IPS-20b (cell line): ENCODE measurements around the gene AATK.
"Not testable (repeated sequence)": the region's sequence is repeated elsewhere in the genome, so short reads cannot be mapped to it uniquely, and the experiment has no call there.

Experiments used
- H3K27ac ChIP-seq: one replicate; pipeline ENCODE4 v1.5.1; 2013; ENCODE audit warnings: low read length
- H3K27me3 ChIP-seq: 2 replicates; pipeline ENCODE4 v1.6.1; 2013; ENCODE audit warnings: mild to moderate bottlenecking, low read length, inconsistent platforms; ENCODE audit not compliant: insufficient read depth
- H3K36me3 ChIP-seq: 2 replicates; pipeline ENCODE4 v1.6.1; 2013; ENCODE audit warnings: low read depth, mild to moderate bottlenecking, inconsistent platforms, low read length, moderate library complexity; ENCODE audit not compliant: insufficient read depth
- H3K4me1 ChIP-seq: 2 replicates; pipeline ENCODE4 v1.6.1; 2013; ENCODE audit warnings: mild to moderate bottlenecking, control low read depth, inconsistent platforms, low read length, moderate library complexity; ENCODE audit not compliant: insufficient read depth
- H3K4me3 ChIP-seq: 2 replicates; pipeline ENCODE4 v1.5.1; 2013; ENCODE audit warnings: mild to moderate bottlenecking, low read length, inconsistent platforms
- H3K9ac ChIP-seq: 2 replicates; pipeline ENCODE4 v1.6.1; 2013; ENCODE audit warnings: low read depth, mild to moderate bottlenecking, inconsistent platforms, low read length, moderate library complexity
- H3K9me3 ChIP-seq: 2 replicates; pipeline ENCODE4 v1.6.1; 2013; ENCODE audit warnings: mild to moderate bottlenecking, low read depth, low read length, inconsistent platforms; ENCODE audit not compliant: insufficient read depth

The AATK gene

GRCh38 chr17:81157848-81158687 is 8.0 kb downstream of the AATK start:
- H3K9me3 ChIP-seq = no peaks in the 10 kb centered on the region
- H3K27me3 ChIP-seq = no peaks in the 10 kb centered on the region
- no peaks in the 10 kb centered on the region for H3K4me1 ChIP-seq
- no peak overlapping the region for H3K4me3 ChIP-seq
- H3K9ac ChIP-seq = no peak overlapping the region
- no peaks in the 10 kb centered on the region for H3K36me3 ChIP-seq
- no peak overlapping the region for H3K27ac ChIP-seq

- no peak overlapping the region for H3K4me3 ChIP-seq
- no peaks in the 10 kb centered on the region for H3K27me3 ChIP-seq
- no peak overlapping the region for H3K27ac ChIP-seq
- H3K9ac ChIP-seq = no peak overlapping the region
- no peaks in the 10 kb centered on the region for H3K4me1 ChIP-seq
- H3K36me3 ChIP-seq = no peaks in the 10 kb centered on the region
- no peaks in the 10 kb centered on the region for H3K9me3 ChIP-seq
These were observed 8.9 kb downstream of the AATK start for GRCh38 chr17:81156866-81157805.

GRCh38 chr17:81154961-81155360 is 11.1 kb downstream of the AATK start:
- Histone ChIP-seq H3K36me3 (no peaks in the 10 kb centered on the region), H3K4me1 (no peaks in the 10 kb centered on the region), H3K27me3 (no peaks in the 10 kb centered on the region), H3K9ac (no peak overlapping the region), H3K9me3 (no peaks in the 10 kb centered on the region), H3K4me3 (no peak overlapping the region), H3K27ac (no peak overlapping the region)

- not testable (repeated sequence) for H3K27ac ChIP-seq, H3K9me3 ChIP-seq, H3K4me1 ChIP-seq, H3K27me3 ChIP-seq, H3K36me3 ChIP-seq, H3K9ac ChIP-seq, H3K4me3 ChIP-seq
These were observed 12.0 kb downstream of the AATK start for GRCh38 chr17:81154016-81154415.

- Histone ChIP-seq H3K27ac (no peak overlapping the region), H3K4me3 (no peak overlapping the region), H3K36me3 (no peaks in the 10 kb centered on the region), H3K9ac (no peak overlapping the region), H3K27me3 (no peaks in the 10 kb centered on the region), H3K9me3 (no peaks in the 10 kb centered on the region), H3K4me1 (no peaks in the 10 kb centered on the region)
These were observed 12.6 kb downstream of the AATK start for GRCh38 chr17:81153340-81153803.

- H3K27me3 ChIP-seq = no peaks in the 10 kb centered on the region
- H3K36me3 ChIP-seq = no peaks in the 10 kb centered on the region
- no peak overlapping the region for H3K4me3 ChIP-seq
- H3K4me1 ChIP-seq = no peaks in the 10 kb centered on the region
- H3K9me3 ChIP-seq = no peaks in the 10 kb centered on the region
- H3K9ac ChIP-seq = no peak overlapping the region
- no peak overlapping the region for H3K27ac ChIP-seq
These were observed 13.7 kb downstream of the AATK start for GRCh38 chr17:81152288-81152828.

- H3K9me3 ChIP-seq = no peaks in the 10 kb centered on the region
- H3K27me3 ChIP-seq = no peaks in the 10 kb centered on the region
- no peaks in the 10 kb centered on the region for H3K36me3 ChIP-seq
- no peak overlapping the region for H3K27ac ChIP-seq
- H3K4me1 ChIP-seq = no peaks in the 10 kb centered on the region
- no peak overlapping the region for H3K9ac ChIP-seq
- no peak overlapping the region for H3K4me3 ChIP-seq
These were observed 14.7 kb downstream of the AATK start for GRCh38 chr17:81151278-81151677.

- Histone ChIP-seq H3K36me3 (no peaks in the 10 kb centered on the region), H3K4me3 (no peak overlapping the region), H3K4me1 (no peaks in the 10 kb centered on the region), H3K27ac (no peak overlapping the region), H3K9me3 (no peaks in the 10 kb centered on the region), H3K27me3 (no peaks in the 10 kb centered on the region), H3K9ac (no peak overlapping the region)
These were observed 15.5 kb downstream of the AATK start for GRCh38 chr17:81150377-81151077.

GRCh38 chr17:81148986-81149533 is 17.0 kb downstream of the AATK start:
- no peaks in the 10 kb centered on the region for H3K36me3 ChIP-seq
- no peak overlapping the region for H3K4me3 ChIP-seq
- no peak overlapping the region for H3K9ac ChIP-seq
- H3K27me3 ChIP-seq = no peaks in the 10 kb centered on the region
- no peaks in the 10 kb centered on the region for H3K4me1 ChIP-seq
- no peaks in the 10 kb centered on the region for H3K9me3 ChIP-seq
- no peak overlapping the region for H3K27ac ChIP-seq

GRCh38 chr17:81148571-81148970 is 17.4 kb downstream of the AATK start:
- Histone ChIP-seq H3K4me1 (no peaks in the 10 kb centered on the region), H3K4me3 (no peak overlapping the region), H3K9ac (no peak overlapping the region), H3K9me3 (no peaks in the 10 kb centered on the region), H3K27ac (no peak overlapping the region), H3K36me3 (no peaks in the 10 kb centered on the region), H3K27me3 (no peaks in the 10 kb centered on the region)

- Histone ChIP-seq H3K4me1 (no peaks in the 10 kb centered on the region), H3K36me3 (no peaks in the 10 kb centered on the region), H3K9ac (no peak overlapping the region), H3K4me3 (no peak overlapping the region), H3K9me3 (no peaks in the 10 kb centered on the region), H3K27me3 (no peaks in the 10 kb centered on the region), H3K27ac (no peak overlapping the region)
These were observed 18.3 kb downstream of the AATK start for GRCh38 chr17:81147701-81148100.
